Suprapubic skin (tissue), 4 donors: ENCODE data around the gene HOXC9.

Experiments used
- EP300 ChIP-seq: sonication (generic); formaldehyde crosslinking; IDR thresholded peaks from one replicate; pipeline ENCODE4 v1.6.1; 2017; ENCODE audit warnings: antibody characterized with exemption
- POLR2A ChIP-seq, 2 donors: fragments of 450-650 bp; IDR thresholded peaks; one replicate each; pipeline ENCODE4 v1.6.1; 2017; ENCODE audit warnings: antibody characterized with exemption in 2 of 2, mild to moderate bottlenecking in 2 of 2, moderate library complexity in 2 of 2
- POLR2AphosphoS5 ChIP-seq, 3 donors: sonication (generic); formaldehyde crosslinking; IDR thresholded peaks; one replicate each; pipeline ENCODE4 v1.6.1; 2017; ENCODE audit warnings: antibody characterized with exemption in 3 of 3
- TF ChIP-seq, protein P1 (sequence below), 2 donors: fragments of 200-600 bp in 1 of 2; fragments of 450-650 bp in 1 of 2; sonication (generic) in 1 of 2; IDR thresholded peaks; one replicate each; pipeline ENCODE4 v1.5.1; 2016 to 2019; ENCODE audit warnings: antibody characterized with exemption in 2 of 2, mild to moderate bottlenecking in 1 of 2, moderate library complexity in 1 of 2

DNA sequence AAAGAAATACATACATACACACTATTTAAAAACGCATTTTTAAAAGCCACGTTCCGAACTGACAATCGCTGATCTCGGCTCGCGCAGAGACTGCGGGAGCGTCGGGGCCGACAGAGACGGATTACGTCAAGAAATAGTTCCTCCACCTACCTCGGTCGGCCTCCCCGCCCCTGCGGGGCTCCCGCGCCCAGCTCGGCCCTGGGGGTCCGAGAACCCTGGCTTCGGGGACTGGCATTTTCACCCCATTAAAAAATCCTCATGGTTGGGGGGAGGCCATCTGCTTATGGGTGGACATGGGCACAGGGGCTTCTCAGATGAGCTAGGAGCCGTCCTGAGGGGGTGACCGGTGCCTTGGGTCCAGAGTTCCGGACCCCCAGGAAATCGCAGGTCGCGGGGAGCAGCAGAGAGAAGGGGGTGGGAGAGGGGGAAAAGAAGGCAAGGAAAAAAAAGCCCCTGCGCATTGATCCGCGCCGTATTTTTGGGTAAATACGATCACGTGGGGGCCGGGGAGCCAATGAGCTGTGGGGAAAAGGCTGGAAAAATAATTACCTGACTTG, 324 bp upstream of the HOXC9 start:
- TF ChIP-seq EP300 (no peak), POLR2AphosphoS5 (IDR thresholded peaks at IDR 0.05) (no peak), POLR2A (IDR thresholded peaks at IDR 0.05) (no peak)
- TF ChIP-seq, protein P1, sequence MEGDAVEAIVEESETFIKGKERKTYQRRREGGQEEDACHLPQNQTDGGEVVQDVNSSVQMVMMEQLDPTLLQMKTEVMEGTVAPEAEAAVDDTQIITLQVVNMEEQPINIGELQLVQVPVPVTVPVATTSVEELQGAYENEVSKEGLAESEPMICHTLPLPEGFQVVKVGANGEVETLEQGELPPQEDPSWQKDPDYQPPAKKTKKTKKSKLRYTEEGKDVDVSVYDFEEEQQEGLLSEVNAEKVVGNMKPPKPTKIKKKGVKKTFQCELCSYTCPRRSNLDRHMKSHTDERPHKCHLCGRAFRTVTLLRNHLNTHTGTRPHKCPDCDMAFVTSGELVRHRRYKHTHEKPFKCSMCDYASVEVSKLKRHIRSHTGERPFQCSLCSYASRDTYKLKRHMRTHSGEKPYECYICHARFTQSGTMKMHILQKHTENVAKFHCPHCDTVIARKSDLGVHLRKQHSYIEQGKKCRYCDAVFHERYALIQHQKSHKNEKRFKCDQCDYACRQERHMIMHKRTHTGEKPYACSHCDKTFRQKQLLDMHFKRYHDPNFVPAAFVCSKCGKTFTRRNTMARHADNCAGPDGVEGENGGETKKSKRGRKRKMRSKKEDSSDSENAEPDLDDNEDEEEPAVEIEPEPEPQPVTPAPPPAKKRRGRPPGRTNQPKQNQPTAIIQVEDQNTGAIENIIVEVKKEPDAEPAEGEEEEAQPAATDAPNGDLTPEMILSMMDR (IDR thresholded peaks at IDR 0.05), result no peak
